ENCODE data around the gene CHRM2. TPM values are rescaled to one million over a fixed set of nuclear protein-coding genes. Genes with fewer than 3 reads are reported as not detected.

Gene CHRM2
- total RNA-seq, 2 donors from 2014 or later = 0.30 to 6.1 TPM

DNA sequence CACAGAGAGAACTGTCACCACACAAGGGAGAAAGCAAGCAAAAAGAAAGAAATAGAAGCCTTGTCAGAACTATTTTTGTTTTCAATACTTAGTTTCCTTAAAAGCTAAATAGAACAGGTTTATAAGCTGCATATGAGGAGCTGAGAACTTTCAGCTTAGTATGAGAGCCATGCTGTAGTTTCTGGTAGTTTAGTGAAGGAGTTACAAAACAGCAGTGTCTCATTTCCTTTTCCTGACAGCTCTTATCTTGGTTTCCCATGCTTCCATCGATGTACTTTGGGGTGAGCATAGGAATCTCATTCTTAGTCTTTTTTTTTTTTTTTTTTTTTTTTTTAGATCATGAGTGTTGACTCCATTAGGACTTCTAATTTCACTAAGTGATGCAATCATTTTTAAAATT, 8.6 kb upstream of the CHRM2 start:
- intact Hi-C loops (cut with DNase I) = no loop called here
- no peak overlapping the region for H3K27ac ChIP-seq
- DNase-seq = no peak
- H3K4me3 ChIP-seq = no peak overlapping the region
- no peak overlapping the region for H3K9ac ChIP-seq (ENCODE audit: low read depth in 2 of 2, low read length in 2 of 2)
- H3K9me3 ChIP-seq = peaks cover 3% of the 10 kb centered on the region
- no peaks in the 10 kb centered on the region for H3K4me1 ChIP-seq
- TF ChIP-seq CTCF (IDR thresholded peaks at IDR 0.05) = no peak
- H3K27me3 ChIP-seq = no peaks in the 10 kb centered on the region
- no peaks in the 10 kb centered on the region for H3K36me3 ChIP-seq

DNA sequence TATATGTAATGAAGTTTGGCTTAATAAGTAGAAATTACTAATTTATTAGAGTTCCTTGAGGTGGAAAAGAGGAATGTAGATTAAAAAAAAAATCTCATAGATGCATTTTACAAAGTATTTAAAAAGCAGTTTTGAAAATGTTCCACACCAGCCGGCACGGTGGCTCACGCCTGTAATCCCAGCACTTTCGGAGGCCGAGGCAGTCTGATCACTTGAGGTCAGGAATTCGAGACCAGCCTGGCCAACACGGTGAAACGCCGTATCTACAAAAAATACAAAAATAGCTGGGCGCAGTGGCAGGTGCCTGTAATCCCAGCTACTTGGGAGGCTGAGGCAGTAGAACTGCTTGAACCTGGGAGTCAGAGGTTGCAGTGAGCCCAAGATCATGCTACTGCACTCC, 3.2 kb upstream of the CHRM2 start:
- no peak overlapping the region for H3K4me3 ChIP-seq
- no peak for TF ChIP-seq CTCF (IDR thresholded peaks at IDR 0.05)
- no peak overlapping the region for H3K27ac ChIP-seq
- intact Hi-C loops (cut with DNase I) = no loop called here
- H3K9me3 ChIP-seq = no peaks in the 10 kb centered on the region
- no peaks in the 10 kb centered on the region for H3K36me3 ChIP-seq
- DNase-seq = no peak
- peaks cover 12% of the 10 kb centered on the region for H3K27me3 ChIP-seq
- H3K9ac ChIP-seq (ENCODE audit: low read depth in 2 of 2, low read length in 2 of 2) = no peak overlapping the region
- no peaks in the 10 kb centered on the region for H3K4me1 ChIP-seq

DNA sequence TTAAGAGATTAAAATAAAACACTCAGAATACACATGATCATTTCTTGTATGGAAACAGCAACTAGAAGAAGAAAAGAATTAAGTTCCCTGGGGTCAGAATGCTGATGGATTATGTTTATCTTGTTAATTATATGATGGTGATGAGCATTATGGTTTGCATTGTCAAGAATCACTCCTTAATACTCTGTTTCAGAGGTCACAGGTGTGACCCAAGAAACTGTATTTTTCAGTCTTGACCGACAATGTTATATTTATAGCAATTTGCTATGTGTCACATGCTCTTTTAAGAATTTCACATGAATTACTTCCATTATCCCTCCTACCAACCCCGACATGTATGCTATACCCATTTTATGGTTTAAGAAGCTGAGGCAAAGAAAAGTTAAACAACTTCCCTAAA, 2.7 kb upstream of the CHRM2 start:
- H3K27me3 ChIP-seq = peaks cover 17% of the 10 kb centered on the region
- no peaks in the 10 kb centered on the region for H3K4me1 ChIP-seq
- intact Hi-C loops (cut with DNase I) = no loop called here
- TF ChIP-seq CTCF (IDR thresholded peaks at IDR 0.05) = no peak
- H3K27ac ChIP-seq = no peak overlapping the region
- DNase-seq = no peak
- H3K9me3 ChIP-seq = no peaks in the 10 kb centered on the region
- no peaks in the 10 kb centered on the region for H3K36me3 ChIP-seq
- H3K4me3 ChIP-seq = no peak overlapping the region
- H3K9ac ChIP-seq (ENCODE audit: low read depth in 2 of 2, low read length in 2 of 2) = no peak overlapping the region

GRCh38 chr7:136869001-136869961, 829 bp downstream of the CHRM2 start:
- Histone ChIP-seq H3K27ac (no peak overlapping the region), H3K9me3 (no peaks in the 10 kb centered on the region), H3K4me3 (peak overlapping the region; percentile 19), H3K4me1 (no peaks in the 10 kb centered on the region), H3K9ac (ENCODE audit: low read depth in 2 of 2, low read length in 2 of 2) (no peak overlapping the region), H3K27me3 (peaks cover 26% of the 10 kb centered on the region), H3K36me3 (no peaks in the 10 kb centered on the region)
- DNase-seq = no peak
- intact Hi-C loops (cut with DNase I) = no loop called here
- TF ChIP-seq CTCF (IDR thresholded peaks at IDR 0.05) = no peak

DNA sequence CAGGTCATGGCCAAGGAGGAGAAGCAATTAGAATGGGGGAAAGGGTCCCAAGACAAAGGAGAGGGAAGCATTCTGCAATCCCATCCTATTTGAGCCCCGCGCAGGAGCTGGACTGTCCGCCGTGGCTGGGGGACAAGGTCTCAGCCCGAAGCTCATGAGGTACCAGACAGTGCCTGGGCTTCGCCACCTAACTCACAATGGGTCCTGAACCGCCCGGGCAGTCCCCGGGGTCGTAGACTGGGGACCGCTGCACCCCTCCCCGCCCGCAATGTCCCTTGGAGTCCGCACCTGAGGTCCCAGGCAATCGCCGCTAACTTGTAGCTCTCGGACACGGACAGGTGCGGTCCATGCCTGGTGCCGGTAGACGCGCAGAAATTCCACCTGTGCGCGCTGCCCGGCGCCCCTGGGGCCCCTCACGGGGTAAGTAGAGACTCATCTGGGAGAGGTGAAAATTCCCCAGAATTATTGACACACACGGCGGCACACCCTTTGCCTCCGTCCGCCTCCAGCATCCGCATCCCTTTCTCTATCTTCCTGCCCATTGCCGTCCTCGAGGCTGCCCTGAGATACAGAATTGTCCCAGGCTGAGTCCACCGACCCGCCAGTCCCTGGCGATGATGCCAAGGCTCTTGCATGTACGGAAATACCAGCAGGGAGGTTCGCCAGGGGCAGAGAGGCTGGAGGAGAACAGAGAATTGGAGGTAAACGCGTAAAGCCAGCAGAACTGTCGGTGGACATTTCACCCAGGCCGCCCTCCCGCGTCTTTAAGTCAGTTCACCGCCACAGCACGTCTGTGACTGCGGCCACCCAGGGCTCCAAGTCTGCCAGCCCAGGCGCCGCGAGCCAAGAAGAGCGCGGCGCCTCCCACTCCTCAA, 1.8 kb downstream of the CHRM2 start:
- intact Hi-C loops (cut with DNase I) = no loop called here
- DNase-seq = no peak
- no peak for TF ChIP-seq CTCF (IDR thresholded peaks at IDR 0.05)
- H3K4me1 ChIP-seq = no peaks in the 10 kb centered on the region
- H3K4me3 ChIP-seq = peak overlapping the region; percentile 25
- H3K27ac ChIP-seq = no peak overlapping the region
- peaks cover 26% of the 10 kb centered on the region for H3K27me3 ChIP-seq
- no peak overlapping the region for H3K9ac ChIP-seq (ENCODE audit: low read depth in 2 of 2, low read length in 2 of 2)
- H3K36me3 ChIP-seq = no peaks in the 10 kb centered on the region
- no peaks in the 10 kb centered on the region for H3K9me3 ChIP-seq

All from colonic mucosa (tissue), 4 donors.